ENCODE data around the gene TLCD3A. TPM values are rescaled to one million over a fixed set of nuclear protein-coding genes. Genes with fewer than 3 reads are reported as not detected.
A peak's percentile ranks its signal among the peaks of the same experiment; 100 is the strongest.
"Not testable (repeated sequence)": the region's sequence is repeated elsewhere in the genome, so short reads cannot be mapped to it uniquely, and the experiment has no call there.

The TLCD3A gene
- total RNA-seq, 3 donors from 2014 or later (not counting 1 experiment from before 2014, with no cell fraction given): 0.75 to 3.1 (median 1.8) TPM

GRCh38 chr17:752620-753219 is 20.3 kb downstream of the TLCD3A start:
- no peak for TF ChIP-seq CTCF (IDR thresholded peaks at IDR 0.05)
- intact Hi-C loops (cut with micrococcal nuclease): loop anchor here (1.0 kb wide), 2 partner anchors 30 to 341 kb away; partner anchors contain the start of genes GLOD4 and MRM3
- H3K9me3 Mint-ChIP-seq: no peaks in the 10 kb centered on the region
- H3K27ac Mint-ChIP-seq: peak overlapping the region; percentile 84 to 89
- Histone ChIP-seq H3K27ac (ENCODE audit: low read length) (peak overlapping the region; percentile 54), H3K9me3 (ENCODE audit: control insufficient read depth, insufficient read depth, low read length) (no peaks in the 10 kb centered on the region), H3K4me3 (ENCODE audit: low read length) (peak overlapping the region; percentile 58), H3K4me1 (ENCODE audit: control insufficient read depth, insufficient read depth, low read length) (peaks cover 19% of the 10 kb centered on the region), H3K27me3 (ENCODE audit: control insufficient read depth, insufficient read depth, low read length) (no peaks in the 10 kb centered on the region), H3K36me3 (ENCODE audit: control insufficient read depth, insufficient read depth, low read length) (no peaks in the 10 kb centered on the region)
- no peaks in the 10 kb centered on the region for H3K27me3 Mint-ChIP-seq (ENCODE audit: low read depth in 2 of 2)
- 33% methylated on average over 42 of the region's 43 CpGs for WGBS (ENCODE audit: insufficient coverage)
- peak overlapping the region; percentile 94 for H3K4me3 Mint-ChIP-seq
- H3K36me3 Mint-ChIP-seq: no peaks in the 10 kb centered on the region
- no peak for DNase-seq
- peaks cover 23 to 42% of the 10 kb centered on the region in 2 donors for H3K4me1 Mint-ChIP-seq
- peak in 2 of 3 donors; percentile 8 to 15 for ATAC-seq

GRCh38 chr17:753418-753817 is 21.0 kb downstream of the TLCD3A start:
- TF ChIP-seq CTCF (IDR thresholded peaks at IDR 0.05): no peak
- Histone ChIP-seq H3K27me3 (ENCODE audit: control insufficient read depth, insufficient read depth, low read length) (no peaks in the 10 kb centered on the region), H3K9me3 (ENCODE audit: control insufficient read depth, insufficient read depth, low read length) (no peaks in the 10 kb centered on the region), H3K4me3 (ENCODE audit: low read length) (no peak overlapping the region), H3K36me3 (ENCODE audit: control insufficient read depth, insufficient read depth, low read length) (no peaks in the 10 kb centered on the region), H3K4me1 (ENCODE audit: control insufficient read depth, insufficient read depth, low read length) (peaks cover 19% of the 10 kb centered on the region), H3K27ac (ENCODE audit: low read length) (no peak overlapping the region)
- Mint-ChIP-seq H3K27ac (peak overlapping the region in 1 of 2 donors; percentile 39), H3K9me3 (no peaks in the 10 kb centered on the region), H3K36me3 (no peaks in the 10 kb centered on the region), H3K27me3 (ENCODE audit: low read depth in 2 of 2) (no peaks in the 10 kb centered on the region), H3K4me3 (peak overlapping the region; percentile 78), H3K4me1 (peaks cover 17 to 36% of the 10 kb centered on the region in 2 donors)
- no peak for ATAC-seq
- 94% methylated on average over 12 of the region's 13 CpGs for WGBS (ENCODE audit: insufficient coverage)
- intact Hi-C loops (cut with micrococcal nuclease): no loop called here
- DNase-seq: no peak

- intact Hi-C loops (cut with micrococcal nuclease); H3K4me3 ChIP-seq (ENCODE audit: low read length); ATAC-seq; H3K4me3 Mint-ChIP-seq; H3K27ac ChIP-seq (ENCODE audit: low read length); H3K27me3 Mint-ChIP-seq (ENCODE audit: low read depth in 2 of 2); H3K9me3 ChIP-seq (ENCODE audit: control insufficient read depth, insufficient read depth, low read length); H3K9me3 Mint-ChIP-seq; DNase-seq; H3K27me3 ChIP-seq (ENCODE audit: control insufficient read depth, insufficient read depth, low read length); H3K36me3 Mint-ChIP-seq: not testable (repeated sequence)
- Mint-ChIP-seq H3K4me1 (peaks cover 13 to 23% of the 10 kb centered on the region in 2 donors), H3K27ac (peak overlapping the region in 1 of 2 donors; percentile 44)
- Histone ChIP-seq H3K4me1 (ENCODE audit: control insufficient read depth, insufficient read depth, low read length) (peaks cover 18% of the 10 kb centered on the region), H3K36me3 (ENCODE audit: control insufficient read depth, insufficient read depth, low read length) (peaks cover 16% of the 10 kb centered on the region)
- WGBS (ENCODE audit: insufficient coverage): 97% methylated on average over 9 of the region's 9 CpGs
These were observed 23.0 kb downstream of the TLCD3A start for GRCh38 chr17:755319-755961.

GRCh38 chr17:756010-756567 is 23.7 kb downstream of the TLCD3A start:
- H3K9me3 Mint-ChIP-seq; H3K27ac ChIP-seq (ENCODE audit: low read length); H3K4me3 ChIP-seq (ENCODE audit: low read length); intact Hi-C loops (cut with micrococcal nuclease); DNase-seq; H3K27me3 ChIP-seq (ENCODE audit: control insufficient read depth, insufficient read depth, low read length); H3K4me3 Mint-ChIP-seq; H3K36me3 Mint-ChIP-seq; H3K9me3 ChIP-seq (ENCODE audit: control insufficient read depth, insufficient read depth, low read length); H3K27ac Mint-ChIP-seq; ATAC-seq; H3K27me3 Mint-ChIP-seq (ENCODE audit: low read depth in 2 of 2): not testable (repeated sequence)
- peaks cover 6 to 16% of the 10 kb centered on the region in 2 donors for H3K4me1 Mint-ChIP-seq
- Histone ChIP-seq H3K36me3 (ENCODE audit: control insufficient read depth, insufficient read depth, low read length) (peaks cover 20% of the 10 kb centered on the region), H3K4me1 (ENCODE audit: control insufficient read depth, insufficient read depth, low read length) (peaks cover 12% of the 10 kb centered on the region)
- WGBS (ENCODE audit: insufficient coverage): 97% methylated on average over 13 of the region's 15 CpGs

Data from natural killer cell (primary cell).